ENCODE data around the gene SYK. TPM values are rescaled to one million over a fixed set of nuclear protein-coding genes. Genes with fewer than 3 reads are reported as not detected.

The SYK gene
- polyA plus RNA-seq, 4 donors = 26.8 to 35.0 (median 28.6) TPM

DNA sequence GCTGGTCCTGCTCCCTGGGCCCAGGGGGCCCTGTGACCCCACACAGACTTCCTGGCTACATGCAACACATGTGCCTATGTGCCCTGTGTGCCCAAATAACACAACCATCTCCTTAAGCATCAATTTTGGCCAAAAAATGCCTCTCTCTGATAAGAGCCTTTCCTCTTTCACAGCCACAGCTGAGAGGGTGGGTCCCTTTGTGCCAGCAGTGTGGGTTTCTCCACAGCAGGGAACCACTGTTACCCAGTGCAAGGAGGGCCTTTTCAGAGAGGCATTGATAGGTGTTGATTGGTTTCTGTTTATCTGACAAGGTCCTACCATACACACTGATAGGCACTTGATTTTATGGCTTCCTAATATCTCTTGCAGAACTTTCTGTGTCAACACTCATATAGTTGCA lies 42.7 kb downstream of the SYK start:
- DNase-seq (ENCODE audit: low read depth in 4 of 4, low spot score in 3 of 4) = no peak

DNA sequence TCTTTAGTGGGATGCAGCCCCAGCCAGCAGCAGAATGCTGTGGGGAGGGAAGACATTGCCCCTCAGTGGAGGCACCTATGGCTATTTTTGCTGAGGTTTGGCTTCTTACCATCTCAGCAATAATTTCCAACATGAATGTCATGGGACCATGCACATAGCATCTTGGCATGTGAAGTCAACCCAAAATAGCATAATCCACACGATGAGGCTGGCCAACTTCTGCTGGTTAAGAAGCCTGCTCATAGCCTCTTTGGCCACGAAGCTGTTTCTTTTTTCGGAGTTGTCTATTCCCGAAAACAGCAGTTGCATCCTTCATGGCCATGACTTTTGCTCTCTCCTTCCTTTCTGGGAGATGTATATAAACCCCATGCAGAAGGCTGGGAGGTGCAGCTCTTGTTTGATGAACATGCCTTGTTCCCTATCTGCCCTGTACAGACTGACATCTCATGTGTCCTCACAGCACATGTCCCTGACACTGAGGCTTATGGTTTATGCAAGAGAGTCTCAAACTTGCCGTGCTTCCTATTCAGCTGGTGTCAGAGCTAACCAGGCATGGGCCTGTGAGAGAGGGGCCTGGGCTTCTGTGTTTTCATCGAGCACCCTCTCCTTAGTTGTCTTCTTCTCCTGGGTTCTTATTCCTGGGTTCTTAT lies 45.3 kb downstream of the SYK start:
- DNase-seq (ENCODE audit: low read depth in 4 of 4, low spot score in 3 of 4) = no peak

DNA sequence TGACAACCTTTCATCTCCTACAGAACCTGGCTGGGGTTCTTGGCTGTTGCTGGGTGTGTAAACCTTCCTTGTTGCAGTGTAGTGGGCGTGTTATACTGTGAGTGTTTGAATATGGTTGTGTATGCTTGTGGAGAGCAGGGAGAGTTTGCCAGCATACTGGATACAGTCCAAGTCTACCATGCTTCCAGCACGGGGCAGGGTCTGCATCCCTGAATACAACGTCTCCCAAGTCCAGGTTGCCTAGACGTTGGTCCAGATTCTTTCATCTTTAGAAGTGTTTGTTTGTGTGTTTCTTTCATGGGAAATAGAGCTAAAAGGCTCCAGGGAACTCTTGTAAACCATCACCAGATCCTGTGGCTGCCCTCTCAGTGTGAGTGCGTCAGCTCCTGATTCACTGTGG lies 46.4 kb downstream of the SYK start:
- DNase-seq (ENCODE audit: low read depth in 4 of 4, low spot score in 3 of 4) = no peak

DNA sequence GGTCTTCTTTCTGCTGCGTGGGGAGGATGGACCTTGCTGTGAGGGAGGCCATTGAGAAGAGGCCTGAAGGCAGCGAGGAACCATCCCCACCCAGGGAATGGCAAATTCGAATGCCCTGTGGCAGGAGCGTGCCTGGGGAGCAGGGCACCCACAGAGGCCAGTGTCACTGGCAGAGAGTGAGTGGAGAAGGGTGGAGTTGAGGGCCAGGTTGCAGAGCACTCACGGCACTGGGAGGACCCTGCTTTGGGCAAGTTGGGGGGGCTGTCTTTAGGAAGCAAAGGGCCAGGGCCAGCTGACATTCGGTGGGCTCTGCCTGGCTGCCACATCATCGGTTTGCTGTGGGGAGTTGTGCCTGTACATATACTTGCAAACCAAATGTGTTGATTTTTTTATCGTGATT lies 47.2 kb downstream of the SYK start:
- DNase-seq (ENCODE audit: low read depth in 4 of 4, low spot score in 3 of 4) = no peak

DNA sequence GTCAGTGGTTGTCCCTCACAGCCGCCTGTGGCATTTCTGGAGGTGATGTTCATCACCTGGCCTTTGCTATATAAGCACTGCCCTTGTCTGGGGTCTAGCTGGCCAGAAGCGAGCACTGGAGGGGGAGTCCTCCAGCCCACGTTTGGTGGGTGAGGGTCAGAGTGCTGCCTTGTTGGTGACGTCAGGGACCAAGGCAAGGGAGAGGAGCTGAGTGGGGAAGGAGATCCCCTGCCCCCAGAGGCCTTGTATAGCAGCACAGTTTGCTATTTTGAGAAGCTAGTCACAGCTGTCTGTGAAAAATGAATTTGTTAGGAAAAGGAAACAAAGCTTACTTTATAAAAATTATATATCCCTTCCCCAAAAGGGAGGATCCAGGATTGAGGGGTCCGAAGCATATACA lies 49.8 kb downstream of the SYK start:
- no peak for DNase-seq (ENCODE audit: low read depth in 4 of 4, low spot score in 3 of 4)

DNA sequence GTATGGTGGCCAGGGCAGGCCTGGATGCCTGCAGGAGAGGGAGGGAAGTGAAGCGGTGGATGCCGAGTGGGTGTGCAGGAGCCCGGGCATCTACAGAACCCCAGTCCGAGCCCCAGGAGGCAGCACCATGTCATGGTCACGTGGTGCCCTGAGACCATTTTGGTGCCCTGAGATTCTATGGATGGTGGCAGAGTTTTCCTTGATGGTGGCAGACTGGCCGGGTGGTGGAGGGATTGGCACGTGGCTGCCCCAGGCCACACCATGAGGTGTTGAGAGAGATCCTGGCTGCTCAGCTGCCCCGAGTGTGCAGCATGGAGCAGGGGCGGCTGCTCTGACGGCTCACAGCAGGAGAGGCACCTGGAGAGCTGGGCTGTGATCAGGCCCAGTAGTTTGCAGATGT lies 52.3 kb downstream of the SYK start:
- DNase-seq (ENCODE audit: low read depth in 4 of 4, low spot score in 3 of 4) = no peak

DNA sequence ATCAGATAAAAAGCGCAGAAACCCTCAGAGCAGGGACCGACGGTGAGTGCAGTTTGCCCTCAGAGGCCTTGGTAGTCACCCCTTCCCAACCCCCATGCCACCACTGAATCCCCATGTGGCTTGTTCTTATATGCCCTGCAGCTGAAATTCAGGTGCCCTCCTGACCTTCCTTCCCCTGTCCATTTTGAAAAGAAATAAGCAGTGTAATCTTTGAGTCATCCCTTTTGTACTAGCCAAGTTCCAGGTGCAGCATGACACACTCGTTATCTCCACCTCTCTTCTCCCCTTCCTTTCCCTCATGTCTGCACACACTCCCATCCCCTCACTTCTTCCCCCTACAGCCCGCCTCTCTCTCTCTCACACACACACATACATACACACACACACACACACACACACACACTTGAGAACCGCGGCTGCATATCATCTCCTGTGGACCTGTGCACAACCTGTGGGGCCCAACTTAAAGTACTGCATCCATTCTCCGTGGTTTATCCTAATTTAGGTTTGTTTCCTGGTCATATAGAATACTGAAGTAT lies 53.1 kb downstream of the SYK start:
- no peak for DNase-seq (ENCODE audit: low read depth in 4 of 4, low spot score in 3 of 4)

DNA sequence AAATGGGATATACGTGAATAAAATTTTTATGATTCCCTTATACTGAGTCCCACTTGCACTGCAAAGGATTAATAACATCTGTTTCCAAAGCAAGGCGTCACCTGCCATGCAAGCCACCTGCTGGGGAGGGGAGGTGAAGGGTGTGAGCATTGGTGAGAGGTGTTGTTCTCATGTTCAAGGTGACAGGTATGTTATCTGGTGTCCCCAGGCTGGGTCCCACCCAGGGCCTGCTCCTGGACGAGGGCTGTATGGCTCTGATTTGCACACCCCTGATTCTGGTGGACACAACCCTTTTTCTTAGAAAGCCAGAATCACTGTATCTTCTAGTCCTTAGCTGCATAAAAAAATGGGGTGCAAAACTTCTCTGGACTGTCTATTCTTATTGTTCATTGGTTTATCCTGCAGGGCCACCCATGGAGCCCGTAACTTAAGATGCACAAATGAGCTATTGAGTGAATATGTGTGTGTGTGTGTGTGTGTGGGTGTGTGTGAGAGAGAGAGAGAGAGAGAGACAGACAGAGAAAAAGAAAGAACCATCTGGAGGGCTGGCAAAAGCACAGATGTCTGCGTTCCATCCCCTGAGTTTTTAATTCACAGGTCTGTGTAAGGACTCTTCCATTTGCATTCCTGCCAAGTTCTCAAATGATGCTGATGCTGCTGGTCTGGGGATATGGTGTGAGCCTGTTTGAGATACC lies 53.7 kb downstream of the SYK start:
- DNase-seq (ENCODE audit: low read depth in 4 of 4, low spot score in 3 of 4) = no peak

DNA sequence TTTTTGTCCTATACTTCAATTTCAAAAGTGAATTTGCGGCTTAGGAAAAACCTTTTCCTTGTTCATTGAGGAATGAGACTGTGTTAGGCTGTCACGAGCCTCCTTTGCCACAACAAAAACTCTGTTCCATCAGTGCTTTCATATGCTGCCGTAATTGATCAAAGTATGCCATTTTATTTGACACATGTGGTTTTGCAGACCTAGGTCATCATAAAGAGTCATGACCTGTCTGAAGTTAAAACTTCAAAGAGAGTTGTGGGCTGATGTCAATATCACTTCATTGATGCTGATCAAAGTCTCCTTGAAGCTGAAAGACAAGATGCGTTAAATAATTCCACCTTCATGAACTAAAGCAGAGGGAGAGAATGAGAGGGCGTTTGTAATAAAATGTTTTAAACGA lies 55.5 kb downstream of the SYK start:
- DNase-seq (ENCODE audit: low read depth in 4 of 4, low spot score in 3 of 4) = no peak

DNA sequence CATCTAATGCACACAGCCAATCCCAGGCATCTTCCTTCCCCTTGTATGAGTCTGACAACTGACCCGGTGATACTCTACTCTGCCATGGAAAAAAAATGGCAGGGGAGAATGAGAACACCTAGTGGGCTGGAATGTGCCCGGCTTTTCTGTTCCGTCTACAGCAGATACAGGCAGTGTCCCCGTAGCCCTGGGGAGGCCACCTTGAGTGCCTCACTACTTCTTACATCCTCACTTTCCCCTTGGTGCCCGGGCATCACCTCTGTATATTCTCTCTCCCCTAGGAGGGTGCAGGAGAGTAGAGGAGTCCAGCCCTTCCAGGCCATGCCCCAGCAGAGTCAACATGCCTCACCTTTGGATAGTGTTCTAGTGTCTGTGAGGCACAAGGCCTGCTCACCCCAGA lies 56.2 kb downstream of the SYK start:
- no peak for DNase-seq (ENCODE audit: low read depth in 4 of 4, low spot score in 3 of 4)

DNA sequence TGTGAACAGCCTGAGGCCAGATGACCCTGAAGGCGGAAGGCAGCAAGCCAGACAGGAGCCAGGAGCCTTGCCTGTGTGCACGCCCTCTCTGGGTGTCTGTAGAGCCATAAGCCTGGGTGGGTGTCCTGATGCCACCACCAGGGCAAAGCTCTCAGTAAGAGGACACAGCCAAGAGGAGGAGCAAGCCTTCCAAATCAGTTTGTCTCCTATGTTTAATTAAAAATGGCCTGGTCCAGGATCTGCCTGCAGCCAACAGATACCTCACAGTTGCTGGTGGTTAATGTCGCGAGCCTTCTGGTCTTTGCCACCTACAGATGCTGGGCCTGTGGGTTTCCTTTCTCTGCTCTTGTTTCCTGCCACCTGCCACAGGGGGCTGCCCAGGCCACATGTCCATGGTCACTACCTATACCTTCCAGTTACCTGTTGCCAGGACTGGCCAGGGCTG lies 56.9 kb downstream of the SYK start:
- DNase-seq (ENCODE audit: low read depth in 4 of 4, low spot score in 3 of 4) = no peak

DNA sequence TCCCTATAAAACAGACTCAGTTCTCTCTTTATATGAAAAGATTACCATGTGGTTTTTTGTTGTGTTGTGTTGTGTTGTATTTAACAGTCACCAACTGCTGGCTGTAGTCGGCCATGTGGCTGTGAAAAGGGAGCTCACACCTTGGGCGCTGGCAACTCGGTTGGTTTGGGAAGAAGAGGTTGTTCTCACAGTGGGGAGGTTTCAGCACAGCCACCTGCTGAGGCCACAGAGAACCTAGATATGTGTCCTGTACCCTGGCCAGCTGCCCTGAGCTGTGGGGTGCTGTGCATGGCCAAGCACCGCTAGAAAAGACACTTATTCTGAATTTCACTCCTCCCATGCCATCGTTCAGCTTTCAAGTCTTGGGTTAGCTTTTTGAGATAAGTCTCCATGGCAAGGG lies 58.8 kb downstream of the SYK start:
- DNase-seq (ENCODE audit: low read depth in 4 of 4, low spot score in 3 of 4) = no peak

DNA sequence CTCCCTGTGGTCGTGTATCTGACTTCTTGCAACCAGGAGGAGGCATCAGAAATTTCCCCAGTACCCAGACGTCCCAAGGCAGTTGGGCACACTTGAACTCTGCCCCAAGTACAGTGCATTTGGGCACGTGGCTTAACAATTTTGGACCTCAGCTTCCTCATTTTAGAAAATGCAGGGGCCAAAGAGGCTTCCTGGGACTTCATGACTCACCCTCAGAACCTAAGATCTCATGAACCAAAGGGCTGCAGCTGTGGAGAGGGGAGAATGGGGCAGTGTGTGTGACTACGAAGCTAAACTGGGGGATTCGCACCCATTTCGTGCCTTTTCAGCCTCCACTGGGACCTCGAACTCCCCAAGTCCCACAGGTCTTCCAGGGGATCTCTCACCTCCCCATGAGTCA lies 59.2 kb downstream of the SYK start:
- no peak for DNase-seq (ENCODE audit: low read depth in 4 of 4, low spot score in 3 of 4)

DNA sequence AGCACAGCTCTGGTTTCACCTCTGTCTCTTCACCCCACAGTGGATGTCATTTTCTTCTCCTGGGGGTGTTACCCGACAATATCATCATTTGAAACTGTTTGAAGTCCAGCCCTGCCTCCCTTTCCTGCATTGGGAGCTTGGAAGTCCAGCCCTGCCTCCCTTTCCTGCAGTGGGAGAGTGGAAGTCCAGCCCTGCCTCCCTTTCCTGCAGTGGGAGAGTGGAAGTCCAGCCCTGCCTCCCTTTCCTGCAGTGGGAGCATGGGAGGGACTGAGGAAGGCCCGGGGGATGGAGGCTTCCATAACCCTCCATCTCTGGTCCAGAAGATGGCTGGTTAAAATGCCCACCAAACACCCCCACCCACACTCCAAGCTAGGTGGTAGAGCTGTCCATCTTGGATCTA lies 59.8 kb downstream of the SYK start:
- no peak for DNase-seq (ENCODE audit: low read depth in 4 of 4, low spot score in 3 of 4)

DNA sequence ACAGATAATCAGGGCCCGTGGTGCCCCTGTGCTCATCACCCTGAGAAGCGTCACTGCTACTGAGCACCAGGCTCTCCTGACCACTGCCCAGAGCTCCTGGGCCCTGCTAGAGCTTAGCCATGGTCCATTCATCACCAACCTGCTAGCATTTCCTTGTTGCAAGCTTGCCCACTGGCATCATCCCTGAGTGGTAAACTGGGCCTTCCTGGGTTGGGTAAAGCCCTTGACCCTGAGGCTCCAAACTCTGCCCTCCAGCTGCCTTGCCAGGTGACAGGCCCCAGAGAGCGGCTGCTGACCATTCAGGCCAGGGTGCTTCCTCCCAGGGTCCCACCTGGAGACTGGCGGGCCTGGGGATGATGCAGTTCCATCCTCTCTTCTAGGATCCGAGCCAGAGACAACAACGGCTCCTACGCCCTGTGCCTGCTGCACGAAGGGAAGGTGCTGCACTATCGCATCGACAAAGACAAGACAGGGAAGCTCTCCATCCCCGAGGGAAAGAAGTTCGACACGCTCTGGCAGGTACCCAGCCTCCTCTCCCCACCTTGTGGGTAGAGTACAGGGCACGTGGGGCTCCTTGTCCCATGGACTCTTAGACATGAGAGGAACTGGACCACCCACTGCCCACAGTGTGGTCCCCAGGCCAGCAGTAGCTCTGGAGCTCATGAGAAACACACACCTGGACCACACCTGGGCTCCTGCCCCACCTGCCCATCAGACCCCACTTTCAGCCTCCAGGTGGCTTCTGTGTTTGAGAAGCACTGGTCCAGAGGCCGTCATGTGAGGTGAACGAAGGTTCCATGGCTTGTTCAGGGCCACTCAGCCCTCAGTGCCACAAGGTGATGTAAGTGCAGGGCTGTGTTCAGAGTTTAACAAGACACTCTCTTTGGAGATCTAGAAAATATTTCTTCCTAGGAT lies 60.5 kb downstream of the SYK start:
- no peak for DNase-seq (ENCODE audit: low read depth in 4 of 4, low spot score in 3 of 4)

DNA sequence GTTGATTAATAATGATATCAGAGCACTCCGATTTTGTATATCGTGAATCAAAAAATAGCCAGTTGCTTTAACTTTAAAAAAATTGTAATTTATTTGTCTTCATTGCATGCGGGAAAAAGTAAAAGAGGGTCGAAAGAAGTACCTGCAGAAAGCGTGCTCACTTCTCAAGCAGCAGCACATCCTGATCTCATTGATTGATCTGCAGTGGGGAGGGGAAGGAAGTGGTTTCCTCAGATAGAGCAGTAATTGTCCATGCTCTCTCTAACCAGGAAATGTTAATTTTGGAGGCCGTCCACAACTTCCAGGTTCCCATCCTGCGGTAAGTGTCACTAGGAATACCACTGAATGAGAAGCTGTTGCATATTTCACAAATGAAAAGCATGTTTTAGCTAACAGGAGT lies 63.2 kb downstream of the SYK start:
- no peak for DNase-seq (ENCODE audit: low read depth in 4 of 4, low spot score in 3 of 4)

DNA sequence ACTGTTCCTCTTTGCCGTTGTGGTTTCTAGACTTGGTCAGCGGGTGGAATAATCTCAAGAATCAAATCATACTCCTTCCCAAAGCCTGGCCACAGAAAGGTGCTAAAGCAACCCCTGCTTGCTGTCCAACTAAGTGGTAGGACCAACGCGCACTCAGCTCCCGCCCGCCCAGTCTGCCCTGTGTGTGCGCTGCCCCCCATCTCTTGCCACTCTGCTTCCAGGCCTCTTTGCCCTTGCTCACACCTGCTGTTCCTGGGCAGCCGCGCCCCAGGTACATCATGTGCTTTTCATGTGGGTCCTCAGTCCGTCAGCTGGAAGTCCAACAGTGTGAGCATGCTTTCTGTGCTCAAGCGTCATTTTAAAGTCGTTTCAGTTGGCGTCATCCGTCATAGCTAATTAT lies 65.5 kb downstream of the SYK start:
- no peak for DNase-seq (ENCODE audit: low read depth in 4 of 4, low spot score in 3 of 4)

DNA sequence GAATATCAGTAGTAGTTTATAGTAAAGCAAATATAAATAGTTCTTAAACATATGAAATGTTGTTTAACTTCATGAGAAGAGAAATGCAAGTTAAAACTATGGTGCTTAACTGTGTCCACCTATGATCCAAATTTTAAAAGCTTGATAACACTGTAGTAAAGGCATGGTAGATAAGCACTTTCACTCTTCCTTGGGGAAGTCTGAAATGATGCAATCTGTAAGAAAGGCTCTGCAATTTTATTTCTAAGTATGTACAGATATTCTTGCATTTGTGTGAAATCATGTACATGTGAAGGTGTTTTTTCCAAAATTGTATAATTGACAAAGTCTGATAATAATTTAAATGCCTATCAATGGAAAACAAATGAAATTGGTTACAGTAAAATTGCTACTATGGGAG lies 66.9 kb downstream of the SYK start:
- DNase-seq (ENCODE audit: low read depth in 4 of 4, low spot score in 3 of 4) = no peak

DNA sequence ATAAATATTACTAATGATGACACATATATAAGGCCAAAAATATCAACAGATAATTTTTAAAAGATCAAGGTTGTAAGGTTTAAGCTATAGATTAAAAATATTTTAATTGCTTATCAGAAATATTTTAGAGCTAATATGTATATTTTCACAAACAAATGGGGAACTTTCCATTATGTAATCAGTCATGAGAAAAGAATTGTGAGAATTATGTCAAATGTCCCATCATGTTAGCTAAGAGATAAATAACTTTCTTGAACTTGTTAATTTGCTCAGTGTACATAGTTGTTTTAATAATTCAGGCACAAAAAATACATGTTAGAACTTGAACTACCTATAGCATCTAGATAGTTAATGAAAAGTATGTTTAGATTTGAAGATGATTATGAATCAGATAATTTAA lies 67.7 kb downstream of the SYK start:
- DNase-seq (ENCODE audit: low read depth in 4 of 4, low spot score in 3 of 4) = no peak

DNA sequence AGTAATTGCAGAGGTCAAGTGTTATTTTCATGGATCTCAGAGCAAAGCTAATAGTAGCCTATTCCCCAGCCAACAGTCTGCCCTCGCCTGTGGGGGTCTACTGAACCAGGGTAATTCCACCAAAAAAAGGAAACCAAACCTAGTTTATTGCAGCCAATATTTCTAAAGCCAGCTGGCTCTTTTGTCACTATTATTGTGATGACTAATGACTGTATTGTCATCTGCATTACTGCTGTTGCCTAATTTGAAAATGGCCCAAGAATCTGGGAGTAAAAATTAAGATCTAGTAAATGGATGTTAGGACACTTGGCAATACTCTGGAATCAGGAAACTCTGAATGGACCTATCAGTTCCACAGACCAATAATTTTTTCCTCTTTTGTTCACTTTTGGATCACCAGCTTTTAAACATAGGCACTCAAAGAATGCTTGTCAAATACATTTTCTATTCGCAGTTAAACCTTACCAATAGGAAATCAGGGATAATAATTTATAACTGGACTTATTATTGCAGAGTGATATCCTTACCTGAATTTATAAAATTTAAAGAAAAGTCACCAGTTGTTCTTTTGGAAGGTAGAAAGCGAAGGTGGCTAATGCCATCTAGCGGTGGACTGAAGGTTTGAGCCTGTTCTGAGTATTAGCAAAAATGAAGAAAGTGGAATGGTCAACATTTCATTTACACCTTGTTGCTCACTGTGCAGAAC lies 69.2 kb downstream of the SYK start:
- DNase-seq (ENCODE audit: low read depth in 4 of 4, low spot score in 3 of 4) = peak in 3 of 4 donors; percentile 22 to 41 (median 32)

Measured in right renal pelvis (tissue), 4 donors.